T-cell (primary cell): ENCODE results near the gene APOBEC3A. TPM values are rescaled to one million over a fixed set of nuclear protein-coding genes. Genes with fewer than 3 reads are reported as not detected.
"Not testable (repeated sequence)": the region's sequence is repeated elsewhere in the genome, so short reads cannot be mapped to it uniquely, and the experiment has no call there.

Experiments
- ATAC-seq, 4 experiments: fragments of 200-7000 bp in 3 of 4; fragments of 150-1000 bp in 1 of 4; cut with Tn5 transposase; replicated peaks in 1 of 4; 1 replicate in 3 of 4; 2 replicates in 1 of 4; pipeline ENCODE4 v1.10.0; 2021; ENCODE audit warnings: moderate library complexity in 3 of 4, mild to moderate bottlenecking in 2 of 4, moderate number of reproducible peaks in 1 of 4
- CTCF ChIA-PET, 2 donors: fragments of 300-600 bp; sonication (Branson Sonifier 250); formaldehyde crosslinking; loops; one replicate each; lab custom pipeline; 2022; ENCODE audit warnings: antibody characterized with exemption in 2 of 2; lab: Charles Lee
- POLR2A ChIA-PET, 2 donors: fragments of 300-600 bp; sonication (Branson Sonifier 250); formaldehyde crosslinking; loops; one replicate each; lab custom pipeline; 2022; ENCODE audit warnings: antibody characterized with exemption in 2 of 2; lab: Charles Lee
- DNase-seq, 35 experiments: peaks; one replicate each; pipeline versions ENCODE4 v3.0.0 to v3.0.0-alpha.2; 2013 to 2023
- H3K27ac ChIP-seq: one replicate; pipeline ENCODE4 v1.5.1; 2013; ENCODE audit warnings: low read length
- H3K27me3 ChIP-seq, 2 experiments: replicated peaks in 1 of 2; 1 replicate in 1 of 2; 2 replicates in 1 of 2; pipeline versions ENCODE4 v1.6.1 to v1.7.0; 2013; ENCODE audit warnings: low read length in 1 of 2, mixed read lengths in 1 of 2; ENCODE audit not compliant: control insufficient read depth in 2 of 2, insufficient read depth in 2 of 2; ENCODE audit errors: extremely low read depth in 1 of 2
- H3K36me3 ChIP-seq, 2 donors: 1 replicate in 1 of 2; 2 replicates in 1 of 2; pipeline versions ENCODE4 v1.6.1 to v1.7.0; 2013; ENCODE audit warnings: low read length in 1 of 2; ENCODE audit not compliant: control insufficient read depth in 2 of 2, insufficient read depth in 1 of 2; ENCODE audit errors: extremely low read depth in 1 of 2
- H3K4me1 ChIP-seq, 2 experiments: 1 replicate in 1 of 2; 2 replicates in 1 of 2; pipeline versions ENCODE4 v1.6.1 to v1.7.0; 2013; ENCODE audit warnings: low read length in 2 of 2, mixed read lengths in 1 of 2; ENCODE audit not compliant: insufficient read depth in 2 of 2, control insufficient read depth in 1 of 2; ENCODE audit errors: extremely low read depth in 1 of 2
- H3K4me3 ChIP-seq, 2 donors: 1 replicate in 1 of 2; 2 replicates in 1 of 2; pipeline versions ENCODE4 v1.5.1 to v1.7.0; 2013; ENCODE audit warnings: mild to moderate bottlenecking in 2 of 2, low read length in 1 of 2, moderate library complexity in 1 of 2; ENCODE audit not compliant: control insufficient read depth in 1 of 2; ENCODE audit errors: extremely low read depth in 1 of 2
- H3K9me3 ChIP-seq: 2 replicates; pipeline ENCODE4 v1.7.0; 2013
- H3K27ac Mint-ChIP-seq, 2 donors: one replicate each; pipeline ENCODE4 v1.8.0; 2020 to 2021; ENCODE audit warnings: mild to moderate bottlenecking in 2 of 2, mixed read lengths in 2 of 2
- H3K27me3 Mint-ChIP-seq, 2 donors: one replicate each; pipeline ENCODE4 v1.8.0; 2021 to 2022; ENCODE audit warnings: mixed read lengths in 2 of 2
- H3K36me3 Mint-ChIP-seq: one replicate; pipeline ENCODE4 v1.8.0; 2021; ENCODE audit warnings: mixed read lengths
- H3K4me1 Mint-ChIP-seq, 3 donors: one replicate each; pipeline ENCODE4 v1.8.0; 2020 to 2022; ENCODE audit warnings: mixed read lengths in 3 of 3, mild to moderate bottlenecking in 1 of 3
- H3K4me3 Mint-ChIP-seq, 3 donors: one replicate each; pipeline ENCODE4 v1.8.0; 2020 to 2022; ENCODE audit warnings: mild to moderate bottlenecking in 3 of 3, mixed read lengths in 3 of 3, moderate library complexity in 3 of 3
- H3K9me3 Mint-ChIP-seq, 3 donors: one replicate each; pipeline ENCODE4 v1.8.0; 2020 to 2022; ENCODE audit warnings: mixed read lengths in 3 of 3
- WGBS: methylation state at CpG from one replicate; pipeline ENCODE4 v1.1.5; 2013; ENCODE audit warnings: missing lambda C conversion rate; ENCODE audit not compliant: insufficient coverage; 5-methylcytosine and 5-hydroxymethylcytosine counted together
- total RNA-seq, 35 experiments: library from RNA in 6 of 35; stranded (reverse) in 6 of 35; fragments of 120-200 nt in 1 of 35; gene quantifications; one replicate each; pipeline versions ENCODE4 v1.2.1 to v1.2.4 and lab custom pipeline; 2013 to 2026

APOBEC3A gene
- total RNA-seq, 5 donors from 2014 or later (not counting 1 experiment from before 2014, with no cell fraction given) = not detected

DNA sequence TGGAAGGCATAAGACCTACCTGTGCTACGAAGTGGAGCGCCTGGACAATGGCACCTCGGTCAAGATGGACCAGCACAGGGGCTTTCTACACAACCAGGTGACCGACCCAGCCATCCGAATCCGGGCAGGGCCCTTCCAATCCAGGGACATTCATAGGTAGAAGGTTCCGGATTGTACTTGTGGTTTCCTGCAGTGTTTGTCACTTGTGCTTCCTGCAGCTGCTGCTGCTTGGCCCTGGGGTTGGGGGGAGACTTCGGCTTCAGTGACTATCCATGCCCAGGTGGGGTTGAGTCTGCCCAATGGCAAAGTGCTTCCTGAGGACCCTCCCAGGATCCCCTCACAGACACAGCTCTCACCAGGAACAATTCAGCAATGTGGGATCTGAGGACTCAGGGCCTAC is 2.2 kb downstream of the APOBEC3A start:
- H3K27me3 Mint-ChIP-seq = peaks cover 0 to 5% of the 10 kb centered on the region in 2 donors
- Histone ChIP-seq H3K27ac (no peak overlapping the region), H3K9me3 (no peaks in the 10 kb centered on the region), H3K4me1 (peaks cover 0 to 9% of the 10 kb centered on the region in 2 experiments), H3K27me3 (peaks cover 0 to 25% of the 10 kb centered on the region in 2 experiments), H3K36me3 (no peaks in the 10 kb centered on the region), H3K4me3 (no peak overlapping the region)
- no peak for DNase-seq
- ChIA-PET POLR2A (no interaction called here), CTCF (no interaction called here)
- no peaks in the 10 kb centered on the region for H3K36me3 Mint-ChIP-seq
- no peak overlapping the region for H3K27ac Mint-ChIP-seq
- H3K4me3 Mint-ChIP-seq = no peak overlapping the region
- ATAC-seq = no peak
- 65% methylated on average over 4 of the region's 8 CpGs for WGBS
- H3K9me3 Mint-ChIP-seq = no peaks in the 10 kb centered on the region
- H3K4me1 Mint-ChIP-seq = no peaks in the 10 kb centered on the region

DNA sequence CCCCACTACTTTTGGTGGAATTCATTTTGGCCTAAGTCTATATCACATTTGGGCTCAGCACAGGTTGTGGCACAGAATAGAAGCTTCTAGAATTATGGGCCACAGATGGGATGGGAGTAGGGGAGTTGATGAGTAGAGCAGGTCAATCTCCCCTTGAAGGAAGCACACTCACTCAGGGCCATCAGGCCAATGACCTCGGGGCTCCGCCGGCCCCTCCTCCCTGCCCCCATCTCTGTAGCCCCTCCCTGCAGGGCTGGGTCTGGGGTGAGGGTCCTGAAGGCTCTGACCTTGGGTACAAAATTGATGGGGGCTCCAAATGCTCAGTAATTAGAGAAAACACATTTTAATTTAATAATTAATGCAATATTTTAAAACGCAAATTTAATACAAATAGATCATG is 3.3 kb downstream of the APOBEC3A start:
- peaks cover 0 to 32% of the 10 kb centered on the region in 2 experiments for H3K27me3 ChIP-seq
- H3K27me3 Mint-ChIP-seq, H3K4me1 Mint-ChIP-seq, H3K36me3 Mint-ChIP-seq, POLR2A ChIA-PET, ATAC-seq, H3K4me3 Mint-ChIP-seq, CTCF ChIA-PET, DNase-seq, H3K27ac Mint-ChIP-seq, H3K36me3 ChIP-seq, H3K9me3 Mint-ChIP-seq, H3K4me3 ChIP-seq, H3K4me1 ChIP-seq, H3K27ac ChIP-seq, H3K9me3 ChIP-seq: not testable (repeated sequence)
- no CpG with 5 or more reads among the region's 4 CpGs for whole genome bisulfite sequencing

DNA sequence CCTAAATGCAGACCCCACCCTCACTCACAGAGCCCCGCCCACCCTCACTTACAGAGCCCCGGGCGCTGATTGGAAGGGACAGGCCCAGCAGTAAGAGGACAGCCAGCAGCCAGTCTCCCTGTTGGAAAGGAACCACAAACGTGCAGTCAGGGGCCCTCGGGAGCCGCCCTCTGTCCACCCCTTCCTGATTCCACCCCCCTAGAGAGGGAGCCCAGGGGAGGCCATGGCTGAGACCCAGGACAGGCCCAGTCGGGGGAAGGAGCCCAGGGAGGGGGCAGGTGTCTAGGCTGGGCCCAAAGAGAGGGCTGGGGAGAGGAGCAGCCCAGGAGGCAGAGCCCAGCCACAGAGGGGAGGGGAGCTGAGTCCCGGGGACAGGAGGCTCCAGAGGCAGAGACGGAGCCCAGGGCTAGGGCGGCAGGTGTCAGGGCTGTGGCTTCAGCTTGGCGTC is 5.9 kb downstream of the APOBEC3A start:
- H3K27ac ChIP-seq, H3K4me1 Mint-ChIP-seq, CTCF ChIA-PET, POLR2A ChIA-PET, H3K27ac Mint-ChIP-seq, H3K4me3 ChIP-seq, ATAC-seq, DNase-seq, H3K9me3 Mint-ChIP-seq, H3K4me3 Mint-ChIP-seq, H3K4me1 ChIP-seq, H3K36me3 Mint-ChIP-seq, H3K36me3 ChIP-seq, H3K27me3 Mint-ChIP-seq, H3K9me3 ChIP-seq: not testable (repeated sequence)
- peaks cover 0 to 55% of the 10 kb centered on the region in 2 experiments for H3K27me3 ChIP-seq
- WGBS = 80% methylated on average over 5 of the region's 11 CpGs

DNA sequence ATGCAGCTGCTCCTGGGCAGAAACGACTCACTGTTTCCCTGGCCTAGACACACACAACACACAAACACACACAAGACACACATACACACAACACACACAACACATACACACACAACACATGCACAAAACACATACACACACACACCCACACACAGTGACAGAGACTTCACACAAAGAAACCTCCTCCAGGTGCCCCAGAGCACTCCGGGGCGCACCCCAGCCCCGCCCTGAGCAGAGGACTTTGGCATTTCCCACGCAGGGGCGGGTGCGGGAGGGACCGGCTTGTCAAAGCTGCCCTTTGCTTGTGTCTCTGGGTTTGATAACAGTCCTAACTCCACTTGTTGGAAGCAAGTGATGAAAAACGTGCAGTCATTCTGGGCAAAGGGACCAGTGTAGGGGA is 6.5 kb downstream of the APOBEC3A start:
- ATAC-seq = no peak

DNA sequence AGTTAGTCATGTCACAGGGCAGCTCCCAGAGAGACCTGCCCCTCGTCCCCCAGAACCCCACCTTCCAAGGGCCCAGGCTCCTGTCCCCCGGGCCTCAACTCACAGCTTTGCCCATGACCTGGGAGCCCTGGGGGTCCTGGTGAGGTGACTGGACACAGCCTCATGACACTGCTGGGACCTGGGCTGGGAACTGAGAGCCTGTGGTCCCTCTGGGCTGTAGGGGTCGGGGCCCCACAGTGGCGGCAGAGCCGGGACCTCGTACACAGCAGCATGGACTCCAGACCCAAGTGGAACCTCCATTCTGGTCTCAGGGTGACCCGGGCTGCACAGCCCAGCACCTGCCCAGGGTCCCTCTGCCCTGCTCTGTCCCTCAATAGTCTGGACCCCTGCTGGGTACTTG is 6.9 kb downstream of the APOBEC3A start:
- Histone ChIP-seq H3K27ac (no peak overlapping the region), H3K27me3 (peaks cover 0 to 57% of the 10 kb centered on the region in 2 experiments), H3K4me1 (peaks cover 0 to 7% of the 10 kb centered on the region in 2 experiments), H3K4me3 (no peak overlapping the region), H3K9me3 (no peaks in the 10 kb centered on the region), H3K36me3 (no peaks in the 10 kb centered on the region)
- DNase-seq (no peak), ATAC-seq (no peak)
- CTCF ChIA-PET = no interaction called here
- Mint-ChIP-seq H3K27me3 (peaks cover 0 to 7% of the 10 kb centered on the region in 2 donors), H3K4me3 (no peak overlapping the region), H3K4me1 (no peaks in the 10 kb centered on the region), H3K36me3 (no peaks in the 10 kb centered on the region), H3K27ac (no peak overlapping the region), H3K9me3 (no peaks in the 10 kb centered on the region)
- POLR2A ChIA-PET = no interaction called here
- 81% methylated on average over 7 of the region's 7 CpGs for WGBS

More for the DNA sequence above, 6.5 kb downstream of the APOBEC3A start:
- Mint-ChIP-seq H3K9me3 (no peaks in the 10 kb centered on the region), H3K27me3 (peaks cover 0 to 4% of the 10 kb centered on the region in 2 donors), H3K36me3 (no peaks in the 10 kb centered on the region), H3K4me1 (no peaks in the 10 kb centered on the region), H3K4me3 (no peak overlapping the region), H3K27ac (no peak overlapping the region)
- Histone ChIP-seq H3K27me3 (peaks cover 0 to 57% of the 10 kb centered on the region in 2 experiments), H3K4me3 (no peak overlapping the region), H3K27ac (no peak overlapping the region), H3K9me3 (no peaks in the 10 kb centered on the region), H3K4me1 (peaks cover 0 to 9% of the 10 kb centered on the region in 2 experiments), H3K36me3 (no peaks in the 10 kb centered on the region)
- CTCF ChIA-PET = no interaction called here
- POLR2A ChIA-PET = no interaction called here
- DNase-seq = no peak
- 49% methylated on average over 9 of the region's 9 CpGs for WGBS

DNA sequence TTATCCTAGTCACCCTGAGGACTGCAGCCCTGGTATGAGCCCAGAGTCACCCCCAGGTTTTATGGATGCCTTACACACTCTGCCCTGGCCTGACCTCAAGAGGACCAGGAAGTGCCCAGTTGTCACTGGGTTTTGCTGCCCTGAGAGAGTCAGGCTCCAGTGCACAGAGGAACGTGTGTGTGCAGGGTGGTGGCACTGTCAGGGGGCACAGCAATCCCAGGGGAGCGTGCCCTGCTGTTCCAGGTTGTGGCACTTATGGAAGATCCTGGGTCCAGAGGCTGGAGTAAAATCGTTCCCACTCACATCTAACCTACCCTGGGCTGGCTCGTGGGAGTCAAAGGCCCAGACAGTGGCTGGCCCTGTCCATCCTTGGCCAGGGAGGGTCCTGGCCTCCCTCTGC is 7.6 kb downstream of the APOBEC3A start:
- H3K4me1 Mint-ChIP-seq = no peaks in the 10 kb centered on the region
- Histone ChIP-seq H3K4me3 (no peak overlapping the region), H3K27ac (no peak overlapping the region), H3K36me3 (no peaks in the 10 kb centered on the region), H3K9me3 (no peaks in the 10 kb centered on the region), H3K4me1 (peaks cover 0 to under 1% of the 10 kb centered on the region in 2 experiments), H3K27me3 (peaks cover 0 to 61% of the 10 kb centered on the region in 2 experiments)
- ATAC-seq = no peak
- H3K9me3 Mint-ChIP-seq = no peaks in the 10 kb centered on the region
- WGBS = 85% methylated on average over 4 of the region's 4 CpGs
- no peaks in the 10 kb centered on the region for H3K36me3 Mint-ChIP-seq
- no peak overlapping the region for H3K4me3 Mint-ChIP-seq
- no peak overlapping the region for H3K27ac Mint-ChIP-seq
- peaks cover 0 to 7% of the 10 kb centered on the region in 2 donors for H3K27me3 Mint-ChIP-seq
- POLR2A ChIA-PET = no interaction called here
- no peak for DNase-seq
- CTCF ChIA-PET = no interaction called here
